ENCODE results near the gene TNP2.

GRCh38 chr16:11219178-11219577 lies 49.9 kb downstream of the TNP2 start:
- no peak for TF ChIP-seq CTCF (IDR thresholded peaks at IDR 0.05)
- no peak for TF ChIP-seq POLR2A (IDR thresholded peaks at IDR 0.05)
